HS-5 (cell line): ENCODE results near the gene NCKAP5.
A peak's percentile ranks its signal among the peaks of the same experiment; 100 is the strongest.
"Not testable (repeated sequence)": the region's sequence is repeated elsewhere in the genome, so short reads cannot be mapped to it uniquely, and the experiment has no call there.

Experiments
- DNase-seq: peaks from one replicate; pipeline ENCODE4 v3.0.0-alpha.2; 2012; ENCODE audit warnings: low read depth

The NCKAP5 gene

DNA sequence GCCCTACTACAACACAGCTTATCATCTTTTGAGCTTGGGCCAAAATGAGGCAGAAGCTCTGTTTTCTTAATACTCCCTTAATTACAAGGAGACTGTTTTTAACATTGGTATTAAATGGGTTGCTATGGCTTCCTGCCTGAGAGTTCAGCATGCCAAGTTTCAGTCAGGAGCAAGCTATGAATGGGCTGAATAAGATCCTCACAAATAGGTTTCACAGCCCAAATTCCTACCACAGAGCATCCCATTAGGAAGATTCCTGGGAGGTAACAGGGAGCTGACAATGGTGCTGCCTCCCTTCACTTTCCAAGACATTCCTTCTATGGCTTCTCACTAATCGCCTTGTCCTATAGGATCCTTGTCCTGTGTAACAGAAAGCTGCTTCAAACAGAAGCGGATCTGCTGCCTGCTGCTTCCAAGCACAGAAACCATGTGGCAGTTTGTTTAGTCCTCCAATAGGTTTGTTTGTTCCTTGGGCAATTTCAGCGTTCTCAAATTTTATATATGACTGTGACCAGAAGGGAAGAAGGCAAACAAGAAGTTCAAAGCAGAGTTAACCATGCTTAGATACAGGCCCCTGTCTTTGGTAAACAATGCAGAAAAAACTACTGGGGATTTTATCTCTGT, 70.9 kb downstream of the NCKAP5 start:
- DNase-seq = no peak

DNA sequence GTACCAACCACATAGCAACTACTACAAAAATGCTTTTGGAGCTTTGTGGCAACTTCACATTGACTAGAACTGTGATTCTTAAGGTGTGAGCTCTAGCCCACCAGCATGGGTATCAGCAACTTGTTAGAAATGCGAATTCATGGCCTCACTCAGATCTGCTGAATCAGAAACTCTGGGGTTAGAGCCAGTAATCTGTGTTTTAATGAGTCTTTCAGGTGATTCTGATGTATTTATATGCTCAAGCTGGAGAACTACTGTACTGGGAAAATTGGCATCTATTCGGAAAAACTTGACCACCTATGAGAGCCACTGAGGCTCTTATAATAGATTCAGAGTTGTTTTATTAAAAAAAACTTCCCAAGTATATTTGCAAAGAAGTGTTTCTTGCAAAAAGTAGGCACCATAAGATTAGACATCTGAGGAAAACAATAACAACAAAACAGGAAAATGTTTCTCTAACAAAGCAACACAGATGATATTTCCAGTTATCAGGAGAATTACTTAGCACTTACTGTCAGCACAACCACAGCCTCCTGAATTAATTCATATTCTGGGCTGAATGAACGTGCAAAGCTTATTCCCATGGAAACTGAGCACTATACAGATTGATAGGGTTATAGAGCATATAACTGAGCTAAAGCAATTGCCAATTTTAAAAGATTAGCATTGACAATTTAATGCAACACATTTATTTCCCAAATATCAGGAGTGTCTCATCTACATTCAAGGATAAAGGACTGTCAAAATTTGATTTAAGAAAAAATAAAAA, 71.6 kb downstream of the NCKAP5 start:
- DNase-seq = no peak

DNA sequence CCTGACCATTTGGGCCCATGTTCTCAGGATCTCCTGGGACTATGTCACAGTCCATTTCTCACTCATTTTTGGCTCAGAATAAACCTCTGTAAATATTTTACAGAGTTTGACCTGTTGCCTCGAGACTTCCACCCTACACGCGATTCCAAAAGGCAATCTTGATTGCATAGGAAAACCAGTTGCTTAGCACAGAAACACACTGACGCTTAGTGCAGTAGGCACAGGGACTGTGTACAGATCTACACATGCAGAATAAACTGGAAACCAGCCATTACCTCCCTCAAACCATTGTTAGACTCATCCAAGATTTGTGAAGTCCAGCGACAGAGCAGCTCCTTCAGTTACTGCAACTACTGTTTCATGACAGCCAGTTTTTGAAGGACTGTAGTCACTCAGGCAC, 73.0 kb downstream of the NCKAP5 start:
- DNase-seq = no peak

DNA sequence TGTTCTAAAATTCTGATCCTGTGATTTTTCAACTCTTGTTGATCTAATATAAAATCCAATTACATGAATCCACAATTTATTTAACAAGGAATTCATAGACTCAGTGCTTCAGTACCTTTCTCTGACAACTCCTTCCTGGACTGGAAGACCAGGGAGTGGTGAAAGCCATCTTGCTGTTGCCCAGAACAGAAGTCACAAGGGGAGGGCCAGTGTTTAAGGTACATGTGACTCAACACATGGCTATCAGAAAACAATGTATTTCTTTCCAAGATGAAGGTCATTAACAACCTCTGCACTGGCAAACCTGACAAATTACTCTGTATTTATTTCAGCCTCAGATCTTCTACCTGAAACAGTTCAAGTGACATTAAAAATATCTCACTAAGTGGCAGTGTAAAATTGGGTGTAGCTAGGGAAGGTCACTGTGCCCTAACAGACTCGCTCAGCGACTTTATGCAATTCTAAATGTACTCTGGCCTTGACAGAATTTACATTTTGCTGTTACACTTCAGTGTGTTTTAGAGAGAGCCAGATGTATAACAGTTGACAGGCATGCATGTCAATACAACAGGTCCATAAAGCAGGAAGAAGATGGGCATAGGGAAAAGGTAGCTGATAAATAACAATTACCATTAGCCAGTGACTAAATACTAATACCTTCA, 75.4 kb downstream of the NCKAP5 start:
- no peak for DNase-seq

DNA sequence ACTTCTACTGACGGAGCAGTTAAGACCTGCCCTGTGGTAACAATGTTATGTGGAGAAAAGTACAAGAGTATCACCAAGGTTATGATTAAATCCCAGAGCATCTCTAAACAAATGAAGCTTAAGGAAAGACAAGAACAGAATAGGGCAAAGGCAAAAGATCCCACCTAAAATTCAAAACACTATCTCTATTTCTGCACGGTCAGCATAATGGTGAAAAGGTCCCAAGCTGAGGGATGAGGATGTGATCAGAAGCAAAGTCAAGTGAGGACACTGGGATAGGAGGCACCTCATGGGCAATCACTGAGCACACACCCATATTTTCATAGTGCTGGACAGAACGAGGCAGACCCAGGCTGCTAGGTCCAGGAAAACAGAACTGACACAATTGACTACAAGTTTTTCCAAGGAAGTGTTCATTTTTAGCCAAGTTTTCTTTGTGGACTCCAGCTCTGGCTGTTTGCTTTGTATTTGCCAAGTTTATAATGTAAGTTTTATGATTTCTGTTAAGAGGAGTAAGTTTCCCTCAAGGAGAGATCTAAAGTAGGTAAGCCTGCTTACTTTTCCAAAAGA, 77.8 kb downstream of the NCKAP5 start:
- no peak for DNase-seq

DNA sequence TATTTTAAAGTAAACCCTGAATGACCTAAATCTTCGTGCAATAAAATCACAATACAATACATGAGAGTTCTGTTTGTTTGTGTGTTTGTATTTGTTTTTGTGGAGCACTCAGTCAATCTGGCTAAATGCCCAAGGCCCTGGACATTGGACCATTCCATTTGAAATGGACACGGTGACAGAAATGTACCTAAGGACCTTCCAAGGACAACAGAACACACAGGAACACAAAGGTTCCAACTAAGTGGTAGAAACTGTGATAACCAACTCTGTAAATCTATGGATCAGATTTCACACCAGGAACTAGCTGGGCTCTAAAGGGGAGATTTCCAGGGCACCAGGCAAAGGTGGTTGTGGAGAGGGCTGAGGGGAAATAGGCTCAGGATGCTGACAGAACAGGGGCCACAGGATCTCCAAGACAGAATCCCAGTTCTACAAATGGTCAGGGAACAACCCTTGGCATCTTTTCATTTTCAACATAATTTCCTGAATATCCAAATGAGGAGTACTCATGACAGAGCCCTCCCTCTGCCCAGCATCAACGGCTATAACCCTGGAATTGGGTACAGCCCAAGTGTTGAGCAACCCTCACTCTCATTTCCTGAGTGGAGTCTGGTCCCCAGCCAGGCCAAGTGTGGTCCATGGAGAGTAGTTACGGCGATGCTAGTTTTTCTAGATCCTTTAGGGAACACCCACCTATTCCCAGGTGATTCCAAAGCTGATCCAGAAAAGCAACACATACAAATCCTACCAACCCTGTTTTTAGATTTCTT, 78.4 kb downstream of the NCKAP5 start:
- no peak for DNase-seq

DNA sequence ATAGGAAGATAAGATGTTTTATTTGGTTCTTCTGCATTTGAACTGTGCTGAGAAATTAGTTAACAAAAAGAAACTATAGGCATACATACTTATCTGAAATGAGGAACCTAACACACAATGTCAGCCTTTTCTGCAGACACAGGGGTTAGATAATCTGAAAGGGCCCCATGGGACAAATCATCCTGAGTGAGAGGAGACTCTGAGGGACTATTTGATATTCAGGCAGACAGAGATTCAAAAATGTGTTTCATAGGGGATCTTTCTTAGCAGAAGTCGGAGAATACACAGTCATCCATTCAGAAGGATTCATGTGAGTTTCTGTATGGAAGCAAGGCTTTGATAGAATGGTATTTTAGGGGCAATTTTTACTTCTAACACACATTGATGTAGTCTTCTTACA, 79.1 kb downstream of the NCKAP5 start:
- DNase-seq = no peak

DNA sequence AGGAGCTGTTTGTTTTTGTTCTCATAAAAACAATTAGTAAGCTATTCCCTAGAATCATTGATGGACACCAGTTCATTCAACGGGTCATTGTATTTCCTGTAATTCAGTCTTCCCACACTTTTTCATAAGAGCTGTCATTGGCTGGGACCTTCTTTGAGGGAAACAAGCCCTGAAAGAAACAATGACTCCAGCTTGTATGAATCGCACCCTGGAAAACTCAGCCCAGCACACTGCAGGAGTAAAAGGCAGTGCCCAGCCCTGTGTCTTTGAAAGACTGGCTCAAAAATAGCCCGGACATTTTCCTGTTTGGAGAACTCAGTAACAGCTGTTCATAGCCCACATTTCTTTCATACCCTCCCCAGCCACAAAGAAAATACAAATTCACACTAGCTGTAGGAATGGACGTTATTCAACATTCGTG, 81.5 kb downstream of the NCKAP5 start:
- DNase-seq = no peak

DNA sequence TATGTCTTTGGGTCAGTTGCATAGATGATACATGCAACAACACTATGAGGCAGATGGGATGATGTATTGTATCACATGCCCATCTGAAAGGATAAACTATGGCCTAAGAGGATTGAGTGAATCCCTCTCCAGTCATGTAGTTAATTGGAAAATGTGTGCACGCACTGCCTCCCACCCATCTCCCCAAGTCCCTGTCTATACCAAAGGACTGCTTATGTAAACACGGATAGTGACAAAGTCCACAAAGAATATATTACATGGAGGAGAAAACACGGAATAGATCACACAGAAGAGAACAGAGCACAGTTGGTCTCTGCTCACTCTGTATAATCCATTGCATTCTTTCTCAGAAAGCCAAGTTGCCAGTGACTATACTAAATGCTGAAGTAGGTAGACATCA, 82.4 kb downstream of the NCKAP5 start:
- no peak for DNase-seq

DNA sequence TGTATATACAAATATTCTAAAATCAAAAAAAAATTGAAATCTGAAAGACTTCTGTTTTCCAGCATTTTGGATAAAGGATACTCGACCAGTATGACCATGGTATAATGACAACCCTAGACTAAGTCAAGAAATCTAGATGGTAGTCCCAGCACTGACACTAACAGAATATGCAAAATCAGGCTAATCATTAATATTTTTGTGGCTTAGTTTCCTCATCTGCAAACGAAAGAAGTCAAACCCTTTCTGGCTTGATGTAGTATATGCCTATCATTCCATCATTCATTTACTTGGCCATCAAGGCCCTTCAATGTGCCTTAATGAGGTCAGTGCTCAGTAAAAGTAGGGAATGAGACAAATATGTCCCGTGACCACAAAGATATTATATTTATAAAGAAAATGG, 83.5 kb downstream of the NCKAP5 start:
- no peak for DNase-seq

DNA sequence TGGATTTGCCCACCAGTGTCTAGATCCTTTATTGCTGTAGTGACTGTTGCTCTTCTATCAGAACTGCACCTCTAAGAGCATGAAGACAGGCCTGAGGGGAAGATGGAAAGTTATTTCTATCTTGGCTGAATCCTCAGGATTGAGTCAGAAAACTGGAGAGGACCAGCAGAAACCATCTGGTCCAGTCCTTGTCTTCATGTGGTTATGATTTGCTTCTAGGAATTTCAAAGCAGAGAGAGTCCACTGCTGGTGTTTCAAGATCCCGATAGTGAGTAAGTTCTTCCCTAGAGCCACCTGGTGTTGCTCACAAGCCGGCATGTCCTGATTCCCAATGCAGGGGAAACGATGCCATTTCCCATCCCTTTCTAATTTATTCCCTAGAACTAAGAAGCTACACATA, 84.2 kb downstream of the NCKAP5 start:
- DNase-seq = peak; percentile 15

DNA sequence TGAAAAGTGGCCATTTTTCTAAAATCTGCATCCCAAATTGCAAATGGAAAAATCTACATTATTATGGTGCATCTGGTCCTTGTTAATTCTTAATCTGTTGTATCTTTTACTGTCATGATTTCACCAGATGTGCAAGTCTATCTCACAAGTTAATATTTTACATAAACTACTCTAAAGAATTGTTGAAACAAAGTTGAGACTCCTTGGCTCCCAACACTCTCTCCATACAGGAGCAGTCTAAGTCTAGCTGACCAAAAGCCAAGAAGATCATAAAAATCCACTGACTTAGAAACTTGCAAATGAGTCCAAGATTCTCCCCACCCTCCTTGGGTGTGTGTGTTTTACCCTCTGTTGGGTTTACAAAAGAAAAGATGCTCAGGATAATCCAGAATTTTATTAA, 85.1 kb downstream of the NCKAP5 start:
- no peak for DNase-seq

DNA sequence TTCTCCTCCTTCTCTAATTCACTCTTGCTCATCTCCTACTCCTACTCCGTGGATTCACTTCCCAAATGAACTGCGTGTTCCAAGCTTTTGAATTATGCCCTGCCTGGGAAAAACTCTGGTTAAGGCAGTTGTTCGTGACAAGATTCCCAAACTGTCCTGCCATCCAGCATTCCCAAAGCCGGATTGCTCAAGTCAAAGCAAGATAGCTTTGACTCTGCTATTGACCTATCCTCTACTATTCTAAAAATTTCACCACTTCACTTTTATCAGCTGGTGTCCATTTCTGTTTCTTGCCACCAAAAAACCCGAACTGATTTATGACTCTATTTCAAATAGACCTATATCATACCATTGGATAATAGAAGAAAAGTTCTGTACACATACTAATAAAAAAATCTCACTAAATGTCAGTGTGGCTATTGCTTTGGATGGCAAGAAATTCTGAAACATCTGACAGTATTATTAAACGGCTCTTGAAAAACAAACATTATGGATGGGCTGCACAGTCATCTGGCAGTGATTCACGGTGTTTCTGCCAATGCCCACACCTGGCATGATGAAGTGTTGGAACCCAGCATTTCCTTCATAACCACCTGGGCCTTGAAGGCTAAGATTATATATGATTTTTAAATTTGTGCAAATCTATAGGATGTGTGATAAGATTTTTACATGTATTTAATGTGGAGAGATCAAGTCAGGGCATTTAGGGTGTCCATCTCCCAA, 87.4 kb downstream of the NCKAP5 start:
- no peak for DNase-seq

DNA sequence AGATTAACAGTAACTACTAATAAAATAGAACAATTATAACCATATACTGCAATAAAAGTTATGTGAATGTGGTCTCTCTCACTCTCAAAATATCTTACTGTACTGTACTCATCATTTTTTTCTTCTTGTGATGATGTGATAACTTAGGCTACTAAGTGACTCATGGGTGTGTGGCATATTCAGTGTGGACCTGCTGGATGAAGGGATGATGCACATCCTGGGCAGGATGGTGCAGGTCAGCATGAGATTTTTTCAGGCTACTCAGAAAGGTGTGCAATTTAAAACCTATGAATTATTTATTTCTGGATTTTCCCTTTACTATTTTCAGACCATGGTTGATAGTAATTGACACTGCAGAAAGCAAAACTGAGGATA, 90.7 kb downstream of the NCKAP5 start:
- no peak for DNase-seq

DNA sequence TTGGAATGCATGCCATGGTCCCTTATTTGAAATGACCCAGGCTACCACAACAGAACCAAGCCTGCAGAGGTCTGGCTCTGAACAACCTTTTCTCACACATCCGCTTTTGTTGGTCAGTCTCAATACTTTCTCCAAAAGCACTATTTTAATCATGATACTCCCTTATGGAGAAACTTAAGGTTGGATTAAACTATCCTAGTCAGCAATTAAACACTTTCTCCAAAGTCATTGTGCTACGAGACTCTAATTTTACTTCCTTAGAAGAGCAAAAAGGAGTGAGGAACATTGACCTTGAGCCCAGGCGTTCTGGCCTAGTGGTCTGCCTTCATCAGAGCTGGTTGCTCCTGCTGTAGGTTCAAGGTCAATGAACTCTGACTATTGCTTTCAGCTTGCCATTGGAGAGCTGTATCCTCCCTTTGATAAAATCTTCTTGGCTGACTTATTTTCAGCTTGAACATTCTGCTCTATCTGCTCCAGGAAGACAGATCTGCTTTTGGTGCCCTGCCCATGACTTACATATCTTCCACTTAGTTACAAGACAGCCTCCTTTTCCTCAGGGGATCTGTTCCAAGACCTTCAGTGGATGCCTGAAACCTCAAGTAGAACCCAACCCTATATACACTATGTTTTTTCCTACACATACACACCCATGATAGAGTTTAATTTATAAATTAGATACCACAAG, 91.2 kb downstream of the NCKAP5 start:
- no peak for DNase-seq

DNA sequence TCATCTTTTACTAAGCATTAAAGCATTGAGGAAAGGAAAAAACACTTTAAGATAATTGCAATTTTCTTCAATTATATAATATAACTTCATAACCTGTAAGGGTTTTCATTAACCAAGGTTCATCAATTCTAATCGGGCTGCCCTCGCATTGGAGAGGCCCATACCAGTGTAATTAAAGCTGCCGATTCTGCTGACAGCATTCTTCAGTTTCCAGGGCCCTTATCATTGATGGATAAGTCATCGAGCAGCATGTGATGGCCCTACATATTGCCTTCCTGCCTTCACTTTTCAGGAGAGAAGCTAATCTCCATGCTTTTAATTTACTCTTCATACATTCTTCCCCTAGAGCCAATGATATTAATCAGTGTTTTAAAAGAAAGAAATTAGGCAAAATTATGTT, 92.0 kb downstream of the NCKAP5 start:
- DNase-seq = no peak

DNA sequence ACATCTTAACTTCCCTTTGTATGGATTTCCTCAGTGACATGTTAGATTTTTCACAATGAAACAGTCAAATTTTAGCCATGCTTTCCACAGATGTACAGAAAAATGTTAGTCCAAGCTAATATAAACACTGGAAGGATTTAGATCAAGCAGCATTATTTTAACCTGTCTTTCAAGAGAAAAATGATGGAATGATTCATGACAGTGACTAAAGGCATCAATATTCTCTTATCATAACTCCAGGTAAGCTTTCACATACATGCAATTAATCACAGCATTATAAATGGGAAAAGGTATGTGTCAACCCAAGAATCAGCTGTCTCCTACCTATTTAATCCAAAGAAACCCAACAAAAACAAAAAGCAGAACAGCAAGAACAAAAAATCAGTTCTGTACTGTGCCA, 92.7 kb downstream of the NCKAP5 start:
- no peak for DNase-seq

DNA sequence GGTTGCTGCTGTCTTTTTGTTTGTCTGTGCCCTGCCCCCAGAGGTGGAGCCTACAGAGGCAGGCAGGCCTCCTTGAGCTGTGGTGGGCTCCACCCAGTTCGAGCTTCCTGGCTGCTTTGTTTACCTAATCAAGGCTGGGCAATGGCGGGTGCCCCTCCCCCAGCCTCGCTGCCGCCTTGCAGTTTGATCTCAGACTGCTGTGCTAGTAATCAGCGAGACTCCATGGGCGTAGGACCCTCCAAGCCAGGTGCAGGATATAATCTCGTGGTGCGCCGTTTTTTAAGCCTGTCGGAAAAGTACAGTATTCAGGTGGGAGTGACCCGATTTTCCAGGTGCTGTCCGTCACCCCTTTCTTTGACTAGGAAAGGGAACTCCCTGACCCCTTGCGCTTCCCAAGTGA, 97.8 kb downstream of the NCKAP5 start:
- not testable (repeated sequence) for DNase-seq

DNA sequence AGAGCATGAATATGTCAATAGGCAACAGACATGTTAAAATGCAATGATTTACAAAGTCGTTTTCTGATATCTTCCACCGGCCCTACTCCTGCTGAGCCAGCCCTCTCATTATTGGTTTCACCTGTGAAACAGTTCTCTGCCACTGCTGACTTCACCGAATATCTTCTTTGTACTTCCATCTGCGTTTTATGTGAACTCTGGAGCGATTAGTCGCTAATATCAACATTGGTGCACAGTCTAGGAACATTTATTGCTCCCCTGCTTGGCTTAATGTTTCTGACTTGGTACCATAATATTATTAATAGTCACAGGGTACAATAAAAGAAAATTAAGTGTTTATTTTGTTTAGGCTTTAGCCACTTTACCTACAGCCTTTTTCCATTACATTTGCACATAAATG, 105.5 kb downstream of the NCKAP5 start:
- DNase-seq = no peak

DNA sequence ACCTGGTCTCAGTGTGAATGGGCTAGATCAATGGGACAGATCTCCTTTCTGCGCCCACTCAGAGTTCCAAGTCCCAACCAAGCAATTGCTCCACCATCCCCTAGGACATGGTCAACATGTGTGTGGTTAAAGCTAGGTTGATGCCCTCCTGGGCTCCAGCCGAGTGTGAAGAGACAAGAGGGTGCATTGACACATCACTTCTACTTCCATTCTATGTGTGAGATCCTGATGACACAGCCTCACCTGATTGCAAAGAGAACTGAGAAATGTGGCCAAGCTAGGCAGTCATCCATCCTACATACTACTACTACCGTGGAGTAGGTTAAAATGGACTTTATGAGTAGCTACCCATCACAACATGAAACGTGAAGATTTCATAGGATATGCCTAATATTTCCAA, 106.8 kb downstream of the NCKAP5 start:
- no peak for DNase-seq

DNA sequence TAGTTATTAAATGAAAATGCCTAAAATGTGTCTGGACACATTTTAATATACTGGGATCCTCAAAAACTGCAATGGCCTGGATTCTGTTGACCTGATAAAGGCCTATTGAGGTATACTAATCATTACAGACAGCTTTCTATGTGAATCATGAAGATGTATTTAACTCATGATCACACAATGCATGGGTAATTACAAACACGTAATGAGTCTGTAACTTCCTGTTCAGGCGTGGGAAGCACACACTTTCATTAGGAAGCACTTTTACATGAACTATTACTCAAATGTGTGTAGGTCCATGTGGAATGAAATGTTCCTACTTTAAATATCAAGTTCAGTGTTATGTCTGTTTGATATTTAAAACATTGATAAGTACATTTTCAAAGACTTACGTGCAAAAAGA, 108.7 kb downstream of the NCKAP5 start:
- DNase-seq = no peak
